H1 (cell line): Measurements from ENCODE around the gene ARRB1. TPM values are rescaled to one million over a fixed set of nuclear protein-coding genes. Genes with fewer than 3 reads are reported as not detected.

Experiments used
- CTCF ChIA-PET: fragments of 300-600 bp; sonication (Branson Sonifier 250); formaldehyde crosslinking; loops from one replicate; lab custom pipeline; 2021; ENCODE audit not compliant: partially characterized antibody; lab: Charles Lee
- POLR2A ChIA-PET: fragments of 300-600 bp; sonication (Branson Sonifier 250); formaldehyde crosslinking; loops from one replicate; lab custom pipeline; 2021; ENCODE audit warnings: inconsistent platforms; ENCODE audit not compliant: partially characterized antibody; lab: Charles Lee
- DNase-seq, 2 experiments: peaks; one replicate each; pipeline versions ENCODE4 v3.0.0 to v3.0.0-alpha.2; 2010 to 2022; ENCODE audit warnings: low spot score in 2 of 2, low read depth in 1 of 2, mixed read lengths in 1 of 2
- FAIRE-seq: peaks from 2 replicates; lab custom pipeline; 2011; peaks lifted over from hg19 to GRCh38; lab: Jason Lieb, UNC
- H2AFZ ChIP-seq: 2 replicates; pipeline ENCODE4 v1.8.1; 2012; ENCODE audit warnings: low read length, inconsistent platforms
- H2AK5ac ChIP-seq: 2 replicates; pipeline ENCODE4 v1.6.1; 2013; ENCODE audit warnings: low read depth, low read length
- H2BK120ac ChIP-seq: replicated peaks from 2 replicates; pipeline ENCODE3; 2013; ENCODE audit warnings: low read depth, low read length, inconsistent platforms
- H2BK12ac ChIP-seq: 2 replicates; pipeline ENCODE4 v1.6.1; 2013; ENCODE audit warnings: low read depth, low read length
- H2BK15ac ChIP-seq: 2 replicates; pipeline ENCODE4 v1.6.1; 2013; ENCODE audit warnings: low read length
- H2BK20ac ChIP-seq: 2 replicates; pipeline ENCODE4 v1.6.1; 2013; ENCODE audit warnings: low read length
- H2BK5ac ChIP-seq: 2 replicates; pipeline ENCODE4 v1.6.1; 2013; ENCODE audit warnings: low read depth, low read length
- H3K14ac ChIP-seq: 2 replicates; pipeline ENCODE4 v1.6.1; 2013; ENCODE audit warnings: inconsistent platforms; ENCODE audit not compliant: insufficient read length
- H3K18ac ChIP-seq: 2 replicates; pipeline ENCODE4 v1.6.1; 2013; ENCODE audit warnings: low read length; ENCODE audit errors: extremely low read depth
- H3K23ac ChIP-seq: 2 replicates; pipeline ENCODE4 v1.6.1; 2013; ENCODE audit warnings: inconsistent platforms; ENCODE audit not compliant: insufficient read length
- H3K23me2 ChIP-seq: 2 replicates; pipeline ENCODE4 v1.6.1; 2013; ENCODE audit warnings: low read depth, low read length
- H3K27ac ChIP-seq: 2 replicates; pipeline ENCODE4 v1.6.1; 2011; ENCODE audit warnings: low read depth, low read length, inconsistent platforms
- H3K27me3 ChIP-seq, 4 experiments: replicated peaks in 1 of 4; 1 replicate in 1 of 4; 2 replicates in 3 of 4; pipeline versions ENCODE4 v1.6.1 to v1.8.1; 2011 to 2013; ENCODE audit warnings: low read length in 3 of 4, mild to moderate bottlenecking in 3 of 4, inconsistent platforms in 2 of 4, mixed read lengths in 2 of 4, moderate library complexity in 1 of 4; ENCODE audit not compliant: control insufficient read depth in 3 of 4, insufficient read depth in 3 of 4; ENCODE audit errors: extremely low read depth in 1 of 4
- H3K36me3 ChIP-seq, 4 experiments: 2 replicates each; pipeline versions ENCODE4 v1.6.1 to v1.8.1; 2011 to 2013; ENCODE audit warnings: mild to moderate bottlenecking in 4 of 4, low read length in 3 of 4, moderate library complexity in 2 of 4, control low read depth in 1 of 4, inconsistent platforms in 1 of 4; ENCODE audit not compliant: insufficient read depth in 4 of 4, control insufficient read depth in 2 of 4
- H3K4ac ChIP-seq: replicated peaks from 2 replicates; pipeline ENCODE3; 2013; ENCODE audit warnings: low read length, low read depth, mixed read lengths, inconsistent platforms; ENCODE audit not compliant: insufficient read length
- H3K4me1 ChIP-seq, 4 experiments: replicated peaks in 1 of 4; 1 replicate in 1 of 4; 2 replicates in 3 of 4; pipeline versions ENCODE4 v1.6.1 to v1.8.1; 2011 to 2013; ENCODE audit warnings: low read length in 3 of 4, inconsistent platforms in 2 of 4, mixed read lengths in 1 of 4; ENCODE audit not compliant: insufficient read depth in 4 of 4, control insufficient read depth in 3 of 4
- H3K4me2 ChIP-seq, 2 experiments: 2 replicates each; pipeline versions ENCODE4 v1.6.1 to v1.8.1; 2011 to 2013; ENCODE audit warnings: low read depth in 2 of 2, low read length in 2 of 2, control low read depth in 1 of 2, inconsistent platforms in 1 of 2, mild to moderate bottlenecking in 1 of 2; ENCODE audit not compliant: insufficient read depth in 1 of 2
- H3K4me3 ChIP-seq, 4 experiments: fragments of 200-600, 300-600 bp in 1 of 4; sonication (generic), shearing (Covaris generic), sonication (Bioruptor Twin) in 1 of 4; 2 replicates each; pipeline versions ENCODE4 v1.5.1 to v1.8.1; 2011 to 2016; ENCODE audit warnings: low read length in 4 of 4, low read depth in 3 of 4, control low read depth in 2 of 4, inconsistent platforms in 2 of 4, mild to moderate bottlenecking in 2 of 4, mixed read lengths in 1 of 4, moderate library complexity in 1 of 4; ENCODE audit not compliant: insufficient read depth in 2 of 4; ENCODE audit errors: extremely low read depth in 1 of 4
- H3K56ac ChIP-seq: replicated peaks from 2 replicates; pipeline ENCODE3; 2013; ENCODE audit warnings: low read depth, mild to moderate bottlenecking, mixed read lengths, low read length, inconsistent platforms; ENCODE audit not compliant: insufficient read length
- H3K79me1 ChIP-seq: 2 replicates; pipeline ENCODE4 v1.6.1; 2013; ENCODE audit warnings: low read depth, low read length, control low read depth
- H3K79me2 ChIP-seq, 2 experiments: 2 replicates each; pipeline versions ENCODE4 v1.6.1 to v1.8.1; 2012 to 2013; ENCODE audit warnings: low read length in 2 of 2, mild to moderate bottlenecking in 2 of 2, inconsistent platforms in 1 of 2; ENCODE audit not compliant: insufficient read depth in 2 of 2, control insufficient read depth in 1 of 2
- H3K9ac ChIP-seq, 4 experiments: replicated peaks in 1 of 4; 1 replicate in 1 of 4; 2 replicates in 3 of 4; pipeline versions ENCODE4 v1.6.1 to v1.8.1; 2011 to 2013; ENCODE audit warnings: low read depth in 3 of 4, low read length in 3 of 4, control low read depth in 2 of 4, mild to moderate bottlenecking in 2 of 4, moderate library complexity in 2 of 4, inconsistent platforms in 1 of 4; ENCODE audit errors: extremely low read depth in 1 of 4
- H3K9me3 ChIP-seq, 2 experiments: 2 replicates each; pipeline versions ENCODE4 v1.6.1 to v1.8.1; 2012 to 2013; ENCODE audit warnings: mild to moderate bottlenecking in 2 of 2, moderate library complexity in 2 of 2, control low read depth in 1 of 2, inconsistent platforms in 1 of 2, low read depth in 1 of 2, low read length in 1 of 2, mixed read lengths in 1 of 2; ENCODE audit not compliant: insufficient read depth in 2 of 2
- H4K20me1 ChIP-seq, 2 experiments: replicated peaks in 1 of 2; 2 replicates each; pipeline versions ENCODE3 to v1.8.1; 2011 to 2013; ENCODE audit warnings: inconsistent platforms in 2 of 2, low read length in 2 of 2, mild to moderate bottlenecking in 1 of 2; ENCODE audit not compliant: insufficient read depth in 2 of 2, control insufficient read depth in 1 of 2
- H4K5ac ChIP-seq: 2 replicates; pipeline ENCODE4 v1.6.1; 2013; ENCODE audit warnings: low read length, low read depth, mixed read lengths, inconsistent platforms; ENCODE audit not compliant: insufficient read length
- H4K8ac ChIP-seq: 2 replicates; pipeline ENCODE4 v1.8.0; 2013; ENCODE audit warnings: mild to moderate bottlenecking, moderate library complexity, low read length, inconsistent platforms; ENCODE audit not compliant: insufficient read depth; ENCODE audit errors: extremely low read depth
- H4K91ac ChIP-seq: replicated peaks from 2 replicates; pipeline ENCODE3; 2013; ENCODE audit warnings: low read length, mixed read lengths, inconsistent platforms; ENCODE audit not compliant: insufficient read length
- CBX8 ChIP-seq: fragments of 300-800, 300-1000 bp; sonication (generic); IDR thresholded peaks from 2 replicates; pipeline ENCODE4 v1.7.1; 2016; ENCODE audit warnings: low read depth, low read length, borderline replicate concordance
- JUND ChIP-seq: IDR thresholded peaks from 2 replicates; pipeline ENCODE4 v1.6.1; 2011; ENCODE audit warnings: mild to moderate bottlenecking, improper control_type of control experiment, low read length
- RAD21 ChIP-seq, 2 experiments: IDR thresholded peaks in 1 of 2; conservative IDR thresholded peaks in 1 of 2; 2 replicates each; pipeline ENCODE4 v1.6.1; 2011; ENCODE audit warnings: low read depth in 2 of 2, low read length in 2 of 2, improper control_type of control experiment in 1 of 2, inconsistent platforms in 1 of 2, mild to moderate bottlenecking in 1 of 2, moderate library complexity in 1 of 2
- RNF2 ChIP-seq: fragments of 200-900, 300-1000 bp; sonication (generic); IDR thresholded peaks from 2 replicates; pipeline ENCODE4 v1.7.1; 2016; ENCODE audit warnings: borderline replicate concordance, low read depth, mild to moderate bottlenecking, antibody characterized with exemption, low read length; ENCODE audit not compliant: poor library complexity, severe bottlenecking; ENCODE audit errors: missing control alignments
- SP1 ChIP-seq: IDR thresholded peaks from 2 replicates; pipeline ENCODE4 v1.6.1; 2011; ENCODE audit warnings: low read depth, low read length
- SP4 ChIP-seq: IDR thresholded peaks from 2 replicates; pipeline ENCODE4 v1.6.1; 2012; ENCODE audit warnings: low read length, inconsistent platforms
- YY1 ChIP-seq: IDR thresholded peaks from 2 replicates; pipeline ENCODE4 v1.6.1; 2011; ENCODE audit warnings: low read depth, mild to moderate bottlenecking, low read length
- WGBS, 2 experiments: shearing (Covaris generic) in 1 of 2; methylation state at CpG; one replicate each; pipeline versions ENCODE4 v1.1.6 to v1.1.7; 2013 to 2015; ENCODE audit warnings: low lambda C conversion rate in 2 of 2, mixed read lengths in 2 of 2, inconsistent platforms in 1 of 2, low coverage in 1 of 2, missing lambda C conversion rate in 1 of 2; ENCODE audit not compliant: insufficient replicate concordance in 2 of 2, insufficient coverage in 1 of 2, insufficient read length in 1 of 2; ENCODE audit errors: extremely low coverage in 1 of 2, missing lambda C conversion rate in 1 of 2; 5-methylcytosine and 5-hydroxymethylcytosine counted together
- polyA plus RNA-seq, 7 experiments: library from polyadenylated mRNA; depleted of rRNA in 3 of 7; stranded (reverse) in 5 of 7; unstranded in 2 of 7; fragments of >200 nt in 5 of 7; fragments of 200-250 nt in 2 of 7; gene quantifications; 1 replicate in 5 of 7; 2 replicates in 1 of 7; 4 replicates in 1 of 7; pipeline versions ENCODE4 v1.2.1 to v1.2.3, GENCODE V29; 2011 to 2013; ENCODE audit warnings: missing spikeins in 2 of 7, mixed read lengths in 2 of 7
- total RNA-seq: library from RNA; stranded (reverse); fragmentation: NEBNext Ultra II Directional; extraction: Animal tissue kit (Norgen Biotek cat#: 25700); gene quantifications from 2 replicates; pipeline ENCODE4 v1.2.1, GENCODE V29; 2021
- TF ChIP-seq, protein P1 (sequence below), 3 experiments: IDR thresholded peaks; 1 replicate in 2 of 3; 2 replicates in 1 of 3; pipeline versions ENCODE4 v1.5.1 to v1.6.1; 2011; ENCODE audit warnings: low read length in 3 of 3, mild to moderate bottlenecking in 3 of 3, inconsistent platforms in 2 of 3, low read depth in 1 of 3, moderate library complexity in 1 of 3; ENCODE audit not compliant: insufficient read depth in 1 of 3; ENCODE audit errors: control extremely low read depth in 1 of 3

Gene ARRB1
- total and polyA plus RNA-seq, 2 of the 8 experiments (the other 6 are each of a cell fraction or from before 2014, with no cell fraction given) = 9.4 to 31.8 TPM

DNA sequence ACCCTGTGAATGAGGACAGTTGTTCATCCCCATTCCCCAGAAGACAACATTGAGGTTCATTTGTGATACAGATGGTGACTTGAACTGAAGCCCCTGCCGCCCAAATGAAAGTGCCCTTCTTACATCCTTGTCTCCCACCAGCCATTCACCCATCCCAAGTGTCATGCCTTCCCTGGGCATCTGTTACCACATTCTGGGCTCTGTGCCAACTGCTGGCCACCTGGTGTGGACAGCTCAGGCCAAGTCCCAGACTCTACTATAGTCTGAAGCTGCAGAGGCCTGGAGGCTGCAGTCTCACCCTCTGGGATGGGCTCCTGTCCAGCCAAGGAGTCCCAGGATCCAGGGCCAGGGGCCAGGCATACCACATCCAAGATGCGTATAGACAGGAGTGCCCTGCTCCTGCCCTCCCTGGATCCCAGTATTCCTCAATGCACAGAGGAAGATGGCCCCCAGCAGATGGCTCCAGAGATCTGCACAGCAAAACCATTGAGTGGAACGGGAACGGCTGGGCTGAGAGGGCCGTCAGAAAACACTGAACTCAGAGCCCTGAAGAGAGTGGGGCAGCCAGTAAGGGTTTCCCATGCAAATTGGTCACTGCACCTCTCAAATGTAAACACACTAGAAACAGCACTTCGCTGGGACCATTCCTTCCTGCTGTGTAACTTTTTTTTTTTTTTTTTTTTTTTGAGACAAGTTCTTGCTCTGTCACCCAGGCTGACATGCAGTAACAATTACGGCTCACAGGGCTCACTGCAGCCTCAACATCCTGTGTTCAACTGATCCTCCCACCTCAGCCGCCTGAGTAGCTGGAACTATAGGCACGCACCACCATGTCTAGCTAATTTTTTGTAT is 22.8 kb downstream of the ARRB1 start:
- no peak for FAIRE-seq
- POLR2A ChIA-PET = interaction anchor here (1.5 to 6.2 kb wide), 3 partner anchors 13 to 55 kb away, joined by 4 to 51 read pairs (median 35); no protein-coding TSS in a partner anchor

More for the DNA sequence above, 22.8 kb downstream of the ARRB1 start:
- H3K4me1 ChIP-seq = peaks cover 0 to 13% (median 2%) of the 10 kb centered on the region in 4 experiments; a peak in 4 of 7 replicates
- DNase-seq = peak in 1 of 2 experiments; percentile 65
- no peak overlapping the region for H3K23ac ChIP-seq
- WGBS, 2 experiments = 63% methylated on average over 9 of the region's 9 CpGs; no CpG with 5 or more reads in 1 of the 2 experiments
- H4K5ac ChIP-seq = peak overlapping the region; percentile 7
- H3K9me3 ChIP-seq = no peaks in the 10 kb centered on the region
- peak overlapping the region; percentile 11 for H4K91ac ChIP-seq
- H2BK120ac ChIP-seq = no peak overlapping the region
- no peaks in the 10 kb centered on the region for H3K79me1 ChIP-seq
- no peak overlapping the region for H3K4me3 ChIP-seq
- H3K56ac ChIP-seq = no peak overlapping the region
- peak overlapping the region; percentile 91 for H2BK5ac ChIP-seq
- no peaks in the 10 kb centered on the region for H3K27me3 ChIP-seq
- no peak overlapping the region for H2AK5ac ChIP-seq
- no peak overlapping the region for H3K4me2 ChIP-seq
- H2AFZ ChIP-seq = no peak overlapping the region
- H3K79me2 ChIP-seq = no peaks in the 10 kb centered on the region
- peak overlapping the region; percentile 80 for H3K4ac ChIP-seq
- H3K14ac ChIP-seq = no peak overlapping the region
- H3K36me3 ChIP-seq = no peaks in the 10 kb centered on the region
- H2BK20ac ChIP-seq = no peak overlapping the region
- no peak overlapping the region for H3K9ac ChIP-seq
- H3K18ac ChIP-seq = no peak overlapping the region
- H2BK12ac ChIP-seq = peak overlapping the region; percentile 96; the same call in 1 of the 2 replicates
- H3K27ac ChIP-seq = no peak overlapping the region
- TF ChIP-seq YY1 (peak; percentile 52; the same call in 1 of the 2 replicates), JUND (no peak), RNF2 (no peak), CBX8 (no peak), SP4 (no peak), SP1 (no peak), RAD21 (IDR thresholded peaks at IDR 0.05 in 1 of 2, conservative IDR thresholded peaks at IDR 0.05 in 1 of 2; ENCODE audit: low read depth in 2 of 2, low read length in 2 of 2) (peak; percentile 86 to 90)
- TF ChIP-seq, protein P1, sequence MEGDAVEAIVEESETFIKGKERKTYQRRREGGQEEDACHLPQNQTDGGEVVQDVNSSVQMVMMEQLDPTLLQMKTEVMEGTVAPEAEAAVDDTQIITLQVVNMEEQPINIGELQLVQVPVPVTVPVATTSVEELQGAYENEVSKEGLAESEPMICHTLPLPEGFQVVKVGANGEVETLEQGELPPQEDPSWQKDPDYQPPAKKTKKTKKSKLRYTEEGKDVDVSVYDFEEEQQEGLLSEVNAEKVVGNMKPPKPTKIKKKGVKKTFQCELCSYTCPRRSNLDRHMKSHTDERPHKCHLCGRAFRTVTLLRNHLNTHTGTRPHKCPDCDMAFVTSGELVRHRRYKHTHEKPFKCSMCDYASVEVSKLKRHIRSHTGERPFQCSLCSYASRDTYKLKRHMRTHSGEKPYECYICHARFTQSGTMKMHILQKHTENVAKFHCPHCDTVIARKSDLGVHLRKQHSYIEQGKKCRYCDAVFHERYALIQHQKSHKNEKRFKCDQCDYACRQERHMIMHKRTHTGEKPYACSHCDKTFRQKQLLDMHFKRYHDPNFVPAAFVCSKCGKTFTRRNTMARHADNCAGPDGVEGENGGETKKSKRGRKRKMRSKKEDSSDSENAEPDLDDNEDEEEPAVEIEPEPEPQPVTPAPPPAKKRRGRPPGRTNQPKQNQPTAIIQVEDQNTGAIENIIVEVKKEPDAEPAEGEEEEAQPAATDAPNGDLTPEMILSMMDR (IDR thresholded peaks at IDR 0.05; ENCODE audit: control extremely low read depth in 1 of 3, insufficient read depth in 1 of 3, low read depth in 1 of 3, low read length in 3 of 3) = peak; percentile 60 to 77 (median 70)
- no peaks in the 10 kb centered on the region for H3K23me2 ChIP-seq
- H4K8ac ChIP-seq = no peak overlapping the region; the same call in 1 of the 2 replicates
- peaks cover 0 to 1% of the 10 kb centered on the region in 2 experiments for H4K20me1 ChIP-seq
- CTCF ChIA-PET = interaction anchor here (0.6 to 11.1 kb wide), 13 partner anchors 8 to 239 kb away, joined by 3 to 167 read pairs (median 3); no protein-coding TSS in a partner anchor
- H2BK15ac ChIP-seq = 0 out of 2 replicates have a peak overlapping the region, but pooled peaks have one; percentile 20
